GM10847 (cell line): Measurements from ENCODE around the gene TCF7L2.

ENCODE experiments used
- POLR2A ChIP-seq: IDR thresholded peaks from 2 replicates; pipeline ENCODE4 v1.6.1; 2011; ENCODE audit not compliant: insufficient read length; ENCODE audit errors: extremely low read depth

The TCF7L2 gene

DNA sequence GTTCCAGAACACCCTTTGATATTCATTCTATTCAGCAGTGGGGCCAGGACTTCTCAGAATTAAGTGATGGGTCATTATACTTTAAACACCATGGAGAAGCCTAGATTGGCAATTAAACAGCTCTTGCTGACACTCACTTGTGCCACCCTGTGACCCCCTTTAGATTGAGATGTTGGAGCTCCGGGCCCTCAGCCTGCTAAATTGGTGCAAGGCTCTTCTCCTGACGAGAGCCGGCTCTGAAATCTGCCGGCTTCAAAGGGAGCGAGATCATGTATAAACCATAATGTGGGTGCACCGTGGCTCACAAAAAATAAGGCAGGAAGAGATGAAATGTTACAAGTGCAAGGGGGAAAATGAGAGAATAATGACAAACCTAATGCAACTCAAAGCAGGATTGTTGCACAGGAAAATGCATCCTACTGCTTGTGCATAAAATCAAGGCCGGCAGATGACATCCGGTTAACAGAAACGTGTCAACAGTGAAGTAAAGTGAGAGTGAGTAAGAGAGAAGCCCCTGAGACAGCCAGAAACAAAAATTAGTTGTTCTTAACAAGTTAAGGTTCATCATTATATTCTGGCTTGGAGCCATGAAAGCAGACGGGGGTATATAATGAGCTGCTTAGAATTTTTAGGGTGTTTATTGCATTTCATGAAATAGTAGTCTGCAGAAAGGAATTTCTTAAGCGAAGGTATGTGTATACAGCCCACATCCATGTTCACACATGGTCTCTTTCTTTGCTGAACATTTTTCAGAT is 198.2 kb downstream of the TCF7L2 start:
- no peak for TF ChIP-seq POLR2A

DNA sequence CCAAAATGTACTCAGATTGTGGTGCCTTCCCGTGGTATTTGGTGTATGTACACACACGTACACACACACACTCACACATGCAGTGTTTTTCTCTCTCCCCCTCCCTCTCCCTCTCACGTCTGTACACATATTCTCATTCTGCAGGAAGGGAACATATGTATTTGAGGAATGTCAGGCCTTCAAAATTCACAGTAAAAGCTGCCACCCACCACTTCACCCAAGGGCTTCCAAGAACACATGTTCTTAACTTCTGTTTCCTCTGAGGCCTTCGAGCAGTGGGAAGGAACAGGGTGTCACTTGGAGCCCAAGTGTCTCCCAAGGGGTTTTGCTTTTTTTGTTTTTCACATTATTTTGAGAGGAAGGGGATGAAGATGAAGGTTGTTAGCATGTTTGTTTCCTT is 198.9 kb downstream of the TCF7L2 start:
- no peak for TF ChIP-seq POLR2A

DNA sequence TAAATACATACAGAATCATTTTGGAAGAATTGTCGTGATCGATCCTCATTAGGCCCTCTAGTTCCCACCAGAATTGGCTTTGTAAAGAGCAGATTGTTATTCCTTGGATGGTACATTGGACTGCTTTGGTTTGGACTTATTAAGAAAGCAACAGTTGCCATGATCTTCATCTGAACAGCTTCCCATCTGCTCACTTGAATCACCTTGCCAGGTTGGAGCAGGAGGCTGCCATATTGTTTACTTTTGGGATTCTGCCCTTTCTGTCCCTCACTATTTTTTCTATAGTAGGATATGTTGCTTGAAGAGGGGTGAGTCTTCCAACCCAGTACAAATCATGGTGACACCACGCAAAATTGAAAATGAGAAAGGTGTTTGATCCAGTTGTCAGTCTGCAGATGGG is 199.6 kb downstream of the TCF7L2 start:
- no peak for TF ChIP-seq POLR2A

DNA sequence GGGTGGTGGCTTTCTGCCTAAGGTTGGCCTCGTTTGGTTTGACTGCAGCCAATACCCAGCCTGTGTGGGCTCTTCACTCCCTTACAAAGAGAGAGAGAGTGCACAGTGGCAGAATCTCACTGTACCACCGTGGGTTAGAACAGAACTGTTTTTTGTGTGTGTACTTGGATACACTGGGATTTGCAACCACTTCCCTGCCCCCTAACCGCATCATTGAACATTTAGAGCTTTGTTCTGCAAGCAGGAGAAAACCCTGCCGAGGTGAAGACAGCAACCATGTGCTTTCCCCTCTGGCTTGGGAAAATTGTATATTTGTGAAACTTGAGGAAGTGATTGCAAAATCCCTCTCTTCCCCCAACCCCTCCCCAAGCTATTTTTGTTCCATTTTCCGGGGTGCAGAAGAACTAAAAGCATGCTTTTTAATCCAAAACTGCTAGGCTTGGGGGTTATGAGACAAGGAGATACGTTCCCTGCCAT is 201.2 kb downstream of the TCF7L2 start:
- no peak for TF ChIP-seq POLR2A

DNA sequence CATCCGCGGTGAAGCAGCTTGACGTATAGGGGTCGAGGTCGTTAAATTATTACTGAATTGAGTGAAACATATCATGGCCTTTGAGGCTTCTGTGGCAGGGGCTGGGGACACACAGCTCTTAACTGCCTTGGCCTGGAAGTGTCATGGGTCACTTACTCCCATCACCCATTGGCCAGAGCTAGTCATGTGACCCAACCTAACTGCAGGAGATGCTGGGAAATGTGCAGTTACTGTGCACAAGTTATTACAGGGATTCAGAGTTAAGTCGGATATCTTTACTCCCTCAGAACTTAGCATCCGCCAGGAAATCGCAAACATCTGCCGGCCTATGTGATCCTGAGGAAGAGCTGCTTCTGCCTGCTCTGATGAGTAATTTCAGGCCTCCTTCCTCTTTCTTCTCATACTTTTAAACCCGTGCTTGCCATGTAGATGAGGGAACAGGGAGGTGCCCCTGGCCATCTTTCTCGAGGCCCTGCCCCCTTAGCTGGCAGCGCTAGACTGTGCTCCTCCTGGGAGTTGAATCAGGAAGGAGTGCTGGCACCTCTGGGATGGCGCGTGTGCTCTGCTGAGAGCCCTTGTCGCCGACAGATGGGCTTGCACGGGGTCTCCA is 203.6 kb downstream of the TCF7L2 start:
- TF ChIP-seq POLR2A = no peak

DNA sequence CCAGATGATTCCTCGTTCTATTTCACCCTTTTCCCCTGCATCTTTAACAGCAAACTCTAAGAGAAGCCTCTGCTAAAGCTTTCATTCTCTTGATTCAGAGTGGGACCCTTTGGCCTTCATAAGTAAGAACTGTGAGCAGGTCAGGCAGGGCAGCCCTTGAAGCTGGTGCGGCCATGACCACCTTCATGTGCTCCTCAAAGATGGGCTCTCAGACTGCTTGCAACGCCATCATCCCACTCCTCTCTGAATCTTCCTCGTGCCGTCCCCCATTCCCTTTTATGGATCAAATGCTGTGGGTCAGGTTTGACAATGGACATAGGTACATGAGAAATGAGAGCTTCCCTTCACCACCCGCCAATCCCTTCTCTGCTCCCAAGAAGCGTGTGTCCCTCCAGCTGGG is 207.4 kb downstream of the TCF7L2 start:
- no peak for TF ChIP-seq POLR2A

DNA sequence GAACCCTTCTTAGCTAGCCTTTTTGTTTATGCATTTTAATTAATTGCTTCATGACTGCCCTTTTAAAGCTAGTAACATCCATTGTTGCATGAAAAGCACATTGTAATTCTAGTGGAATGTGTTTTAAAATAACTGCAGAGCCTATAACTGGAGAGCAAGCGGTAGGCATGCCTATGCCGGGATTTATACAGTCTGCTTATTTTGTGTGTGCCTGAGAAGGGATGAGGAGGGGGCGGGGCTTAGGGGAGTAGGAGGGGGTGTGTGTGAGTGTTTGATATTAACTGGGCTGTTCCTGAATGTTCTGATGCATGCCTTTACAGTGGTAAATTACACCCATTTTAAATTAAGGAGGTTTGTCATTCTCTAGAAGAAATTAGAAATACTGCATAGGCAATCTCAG is 208.1 kb downstream of the TCF7L2 start:
- no peak for TF ChIP-seq POLR2A

DNA sequence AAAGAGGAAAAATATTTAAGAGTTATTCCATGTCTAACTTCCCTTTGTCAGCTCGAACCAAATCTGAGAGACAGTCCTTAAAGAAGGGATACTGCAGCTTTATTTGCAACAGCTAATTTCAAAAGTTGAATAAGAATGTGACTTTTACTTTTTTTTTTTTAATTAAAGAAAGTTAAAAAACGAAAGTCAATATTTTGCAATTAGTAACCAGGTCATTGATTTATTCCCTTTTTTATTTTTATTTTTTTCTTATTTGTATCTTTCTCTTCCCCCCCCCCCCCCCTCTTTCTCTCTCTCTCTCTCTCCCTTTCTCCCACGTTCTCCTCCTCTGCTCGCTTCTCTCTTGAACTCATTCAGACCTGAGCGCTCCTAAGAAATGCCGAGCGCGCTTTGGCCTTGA is 209.5 kb downstream of the TCF7L2 start:
- no peak for TF ChIP-seq POLR2A

DNA sequence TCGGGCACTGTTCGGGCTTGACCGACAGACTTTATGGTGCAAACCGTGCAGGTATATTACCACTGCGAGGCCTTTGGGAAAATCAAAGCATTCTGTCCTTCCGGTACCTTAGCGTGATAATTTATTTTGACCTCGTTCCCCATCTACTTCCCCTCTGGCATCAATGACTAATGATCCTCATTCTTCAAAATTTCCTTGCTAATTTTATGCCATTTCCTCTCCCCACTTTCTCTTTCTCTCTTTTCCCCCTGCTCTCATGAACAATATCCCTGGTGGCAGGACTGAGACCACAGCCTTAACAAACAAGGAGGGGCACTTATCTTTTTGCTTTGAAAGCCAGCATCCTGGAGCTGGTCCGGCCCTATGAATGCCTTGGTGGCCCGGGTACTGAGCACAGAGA is 210.6 kb downstream of the TCF7L2 start:
- no peak for TF ChIP-seq POLR2A

DNA sequence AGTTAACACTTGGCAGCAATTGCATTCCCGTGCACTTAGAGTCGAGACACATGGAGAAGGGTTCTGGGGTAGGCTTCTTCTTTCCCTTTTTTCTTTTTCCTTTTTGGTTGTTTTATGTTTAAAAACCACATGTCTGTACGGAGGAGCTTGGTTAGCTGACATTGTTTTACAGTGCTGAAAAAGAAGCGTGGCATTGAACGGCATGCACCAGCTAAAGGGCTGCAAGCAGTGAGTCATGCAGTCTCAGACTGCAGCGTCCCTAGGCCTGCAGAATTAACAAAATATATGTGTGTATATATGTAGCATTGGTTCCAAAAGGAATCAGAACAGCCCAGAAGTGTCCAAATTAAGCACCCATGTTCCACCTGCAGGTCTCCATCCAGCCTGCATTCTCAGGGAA is 211.0 kb downstream of the TCF7L2 start:
- no peak for TF ChIP-seq POLR2A

DNA sequence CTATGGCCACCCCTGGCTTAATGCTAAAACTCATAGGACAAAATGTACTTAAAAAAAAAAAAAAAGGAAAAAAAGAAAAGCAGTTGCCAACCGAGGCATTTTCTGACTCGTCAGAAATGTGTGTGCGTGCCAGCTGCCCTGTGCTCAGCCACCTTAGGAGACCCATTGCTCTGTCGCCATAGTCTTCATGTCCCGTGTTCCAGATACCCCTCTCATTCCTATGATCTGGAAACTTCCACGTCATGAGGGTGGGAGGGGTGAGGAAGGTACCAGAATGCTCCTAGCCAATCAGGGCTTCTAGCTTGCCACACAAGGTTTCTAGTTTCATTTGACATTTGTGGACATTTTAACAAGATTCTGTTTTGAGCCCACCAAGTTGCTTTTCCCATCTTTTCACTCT is 212.9 kb downstream of the TCF7L2 start:
- no peak for TF ChIP-seq POLR2A

DNA sequence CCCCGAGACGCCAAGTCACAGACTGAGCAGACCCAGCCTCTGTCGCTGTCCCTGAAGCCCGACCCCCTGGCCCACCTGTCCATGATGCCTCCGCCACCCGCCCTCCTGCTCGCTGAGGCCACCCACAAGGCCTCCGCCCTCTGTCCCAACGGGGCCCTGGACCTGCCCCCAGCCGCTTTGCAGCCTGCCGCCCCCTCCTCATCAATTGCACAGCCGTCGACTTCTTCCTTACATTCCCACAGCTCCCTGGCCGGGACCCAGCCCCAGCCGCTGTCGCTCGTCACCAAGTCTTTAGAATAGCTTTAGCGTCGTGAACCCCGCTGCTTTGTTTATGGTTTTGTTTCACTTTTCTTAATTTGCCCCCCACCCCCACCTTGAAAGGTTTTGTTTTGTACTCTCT is 215.6 kb downstream of the TCF7L2 start:
- TF ChIP-seq POLR2A = no peak

DNA sequence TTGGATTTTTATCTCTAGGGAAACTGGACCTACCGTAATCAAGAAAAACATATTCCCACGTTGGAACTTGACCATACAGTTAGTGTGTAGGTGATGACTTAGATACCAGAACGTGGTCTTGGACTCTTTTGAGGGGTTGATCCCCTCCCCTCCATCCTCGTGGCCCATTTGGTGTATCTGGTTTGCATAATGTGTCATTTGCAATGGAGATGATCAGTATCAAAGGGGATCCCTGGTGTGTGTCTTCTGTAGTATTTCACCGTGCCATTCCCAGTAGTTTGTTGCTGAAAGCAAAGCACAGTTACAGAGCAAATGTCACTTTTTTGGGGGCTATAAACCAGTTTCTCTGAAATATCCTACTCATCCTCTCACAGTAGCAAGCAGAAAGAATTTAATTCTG is 217.7 kb downstream of the TCF7L2 start:
- no peak for TF ChIP-seq POLR2A

DNA sequence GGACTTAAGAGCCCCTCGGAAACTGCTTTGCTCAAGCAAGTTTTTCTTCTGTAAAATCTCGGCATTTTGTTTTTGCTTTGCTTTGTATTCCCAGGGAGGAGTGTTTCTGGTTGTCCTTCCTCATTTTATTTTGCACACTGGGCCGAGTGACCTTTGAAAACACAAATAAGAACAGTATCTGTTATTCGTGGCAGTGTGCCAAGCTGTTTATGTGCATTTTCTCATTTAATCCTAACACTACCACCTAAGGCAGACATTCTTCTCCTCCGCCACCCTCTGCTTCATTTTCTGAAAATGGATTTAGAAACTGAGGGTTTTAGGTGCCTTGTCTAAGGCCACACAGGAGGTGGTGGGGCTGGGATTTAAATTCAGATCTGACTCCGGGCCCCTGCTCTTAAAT is 218.5 kb downstream of the TCF7L2 start:
- no peak for TF ChIP-seq POLR2A

DNA sequence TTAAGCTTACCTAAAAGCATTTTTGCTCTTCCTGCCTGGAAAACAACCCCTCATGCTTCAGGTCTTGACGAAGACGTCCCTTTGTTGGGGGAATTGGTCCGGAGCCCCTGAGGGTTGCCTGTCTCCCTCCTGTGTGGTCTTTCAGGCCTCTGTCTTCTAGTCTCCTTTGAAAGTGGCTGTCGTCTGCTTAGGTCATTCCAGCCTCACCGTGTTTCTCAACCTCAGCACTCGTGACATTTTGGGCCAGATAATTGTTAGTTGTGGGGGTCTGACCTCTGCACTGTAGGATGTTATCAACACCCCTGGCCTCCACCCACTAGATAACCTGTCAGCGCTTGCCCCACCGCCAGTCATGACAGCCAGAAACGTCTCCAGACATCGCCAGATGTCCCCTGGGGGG is 219.1 kb downstream of the TCF7L2 start:
- no peak for TF ChIP-seq POLR2A

DNA sequence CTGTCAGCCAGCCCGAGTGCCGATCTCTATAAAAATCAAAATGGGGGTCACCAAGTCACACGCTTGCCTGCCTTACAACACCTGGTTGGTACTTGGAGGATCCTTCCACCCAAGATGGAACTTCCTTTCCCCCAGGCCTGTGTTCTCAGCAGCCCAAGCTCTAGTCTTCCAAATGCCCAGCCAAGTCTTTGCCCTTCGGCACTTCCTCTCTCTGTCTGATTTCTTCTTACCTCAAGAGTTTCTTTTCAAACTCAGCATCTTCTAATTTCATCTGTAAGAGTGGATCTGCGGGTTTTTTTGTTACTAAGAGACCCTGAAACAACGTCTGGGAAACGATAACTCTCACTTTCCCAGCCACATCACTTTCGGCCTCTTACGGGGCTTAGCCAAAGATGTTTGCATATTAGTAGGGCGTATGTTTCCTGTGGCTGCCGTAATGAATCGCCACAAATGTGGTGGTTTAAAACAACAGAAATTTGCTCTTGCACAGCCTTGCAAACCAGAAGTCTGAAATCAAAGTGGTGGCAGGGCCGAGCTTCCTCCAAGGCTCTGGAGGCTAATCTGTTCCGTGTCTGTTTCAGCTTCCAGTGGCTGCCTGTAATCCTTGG is 219.9 kb downstream of the TCF7L2 start:
- no peak for TF ChIP-seq POLR2A
